Endothelial cell of umbilical vein (primary cell): Measurements from ENCODE around the gene TMEM18. TPM values are rescaled to one million over a fixed set of nuclear protein-coding genes. Genes with fewer than 3 reads are reported as not detected.

Experiments
- BruUV-seq: library from RNA; stranded (reverse); fragments of 400-500 nt; replicated peaks from 2 replicates; lab custom pipeline; 2021; lab: Mats Ljungman, UMichigan
- CTCF ChIA-PET: fragments of 300-600, 350-600 bp; sonication (Branson Sonifier 250); formaldehyde crosslinking; loops from one replicate; lab custom pipeline; 2021; ENCODE audit warnings: antibody characterized with exemption, inconsistent platforms; lab: Charles Lee
- POLR2A ChIA-PET: fragments of 300-600, 350-600 bp; sonication (Branson Sonifier 250); formaldehyde crosslinking; loops from one replicate; lab custom pipeline; 2021; ENCODE audit warnings: antibody characterized with exemption, inconsistent platforms; lab: Charles Lee
- DNase-seq: peaks from one replicate; pipeline ENCODE4 v3.0.0-alpha.2; 2011; ENCODE audit warnings: low read depth, low spot score
- FAIRE-seq: peaks from 2 replicates; lab custom pipeline; 2011; peaks lifted over from hg19 to GRCh38; lab: Jason Lieb, UNC
- H2AFZ ChIP-seq: 2 replicates; pipeline ENCODE4 v1.6.0; 2012; ENCODE audit warnings: low read depth, low read length, control low read depth, inconsistent platforms
- H3K27ac ChIP-seq: 2 replicates; pipeline ENCODE4 v1.5.1; 2011; ENCODE audit warnings: low read depth, mild to moderate bottlenecking, control low read depth, low read length, moderate library complexity; ENCODE audit not compliant: insufficient read depth
- H3K27me3 ChIP-seq, 2 experiments: 2 replicates each; pipeline versions ENCODE4 v1.6.0 to v1.6.1; 2011; ENCODE audit warnings: low read length in 2 of 2, mixed read lengths in 1 of 2; ENCODE audit not compliant: control insufficient read depth in 2 of 2, insufficient read depth in 2 of 2
- H3K36me3 ChIP-seq, 2 experiments: 2 replicates in 1 of 2; 3 replicates in 1 of 2; pipeline ENCODE4 v1.5.1; 2011; ENCODE audit warnings: low read length in 2 of 2, mild to moderate bottlenecking in 1 of 2, moderate library complexity in 1 of 2; ENCODE audit not compliant: control insufficient read depth in 2 of 2, insufficient read depth in 2 of 2; ENCODE audit errors: extremely low read depth in 1 of 2
- H3K4me1 ChIP-seq: 3 replicates; pipeline ENCODE4 v1.5.1; 2011; ENCODE audit warnings: mild to moderate bottlenecking, low read length; ENCODE audit not compliant: control insufficient read depth, insufficient read depth; ENCODE audit errors: extremely low read depth
- H3K4me2 ChIP-seq: 2 replicates; pipeline ENCODE4 v1.6.1; 2011; ENCODE audit warnings: low read length, control low read depth, mixed read lengths; ENCODE audit not compliant: insufficient read depth
- H3K4me3 ChIP-seq, 3 experiments: fragments of 200-600 bp in 1 of 3; sonication (generic), shearing (Covaris generic) in 1 of 3; replicated peaks in 1 of 3; 2 replicates each; pipeline ENCODE4 v1.5.1; 2011 to 2016; ENCODE audit warnings: control low read depth in 3 of 3, low read length in 3 of 3, mild to moderate bottlenecking in 2 of 3, inconsistent platforms in 1 of 3, low read depth in 1 of 3, moderate library complexity in 1 of 3; ENCODE audit not compliant: insufficient read depth in 1 of 3
- H3K79me2 ChIP-seq: 2 replicates; pipeline ENCODE4 v1.6.0; 2012; ENCODE audit warnings: low read length, inconsistent platforms; ENCODE audit not compliant: control insufficient read depth, insufficient read depth
- H3K9ac ChIP-seq: replicated peaks from 2 replicates; pipeline ENCODE3; 2011; ENCODE audit warnings: low read length, control low read depth; ENCODE audit not compliant: insufficient read depth; ENCODE audit errors: extremely low read depth
- H3K9me1 ChIP-seq: replicated peaks from 3 replicates; pipeline ENCODE4 v1.6.0; 2011; ENCODE audit warnings: mild to moderate bottlenecking, low read length; ENCODE audit not compliant: control insufficient read depth, insufficient read depth; ENCODE audit errors: extremely low read depth
- H3K9me3 ChIP-seq: replicated peaks from 2 replicates; pipeline ENCODE4 v1.5.1; 2012; ENCODE audit warnings: low read length, inconsistent platforms; ENCODE audit not compliant: control insufficient read depth, insufficient read depth
- H4K20me1 ChIP-seq: replicated peaks from 2 replicates; pipeline ENCODE3; 2011; ENCODE audit warnings: mild to moderate bottlenecking, low read length; ENCODE audit not compliant: control insufficient read depth, insufficient read depth; ENCODE audit errors: extremely low read depth
- CTCF ChIP-seq, 2 donors: IDR thresholded peaks; 1 replicate in 1 of 2; 2 replicates in 1 of 2; pipeline ENCODE4 v1.5.1; 2011; ENCODE audit warnings: low read length in 2 of 2, mild to moderate bottlenecking in 2 of 2, moderate library complexity in 2 of 2, control low read depth in 1 of 2, inconsistent platforms in 1 of 2, low read depth in 1 of 2; ENCODE audit not compliant: insufficient read depth in 1 of 2; ENCODE audit errors: extremely low read depth in 1 of 2
- EZH2 ChIP-seq: IDR thresholded peaks from 2 replicates; pipeline ENCODE4 v1.6.1; 2012; ENCODE audit warnings: borderline replicate concordance, low read depth, mild to moderate bottlenecking, moderate library complexity, low read length, inconsistent platforms; ENCODE audit not compliant: severe bottlenecking
- FOS ChIP-seq: IDR thresholded peaks from 2 replicates; pipeline ENCODE4 v1.6.1; 2011; ENCODE audit warnings: mild to moderate bottlenecking, low read length, moderate library complexity, borderline replicate concordance; ENCODE audit not compliant: insufficient read depth
- GATA2 ChIP-seq: IDR thresholded peaks from 2 replicates; pipeline ENCODE4 v1.7.0; 2011; ENCODE audit warnings: low read depth, mild to moderate bottlenecking, moderate library complexity, mixed read lengths, low read length; ENCODE audit not compliant: insufficient read length, insufficient read depth
- JUN ChIP-seq: IDR thresholded peaks from 2 replicates; pipeline ENCODE4 v1.6.1; 2011; ENCODE audit warnings: borderline replicate concordance, low read depth; ENCODE audit not compliant: insufficient read length, insufficient read depth
- MAX ChIP-seq: IDR thresholded peaks from 2 replicates; pipeline ENCODE4 v1.6.1; 2011; ENCODE audit not compliant: insufficient read depth, insufficient read length
- MYC ChIP-seq: IDR thresholded peaks from one replicate; pipeline ENCODE4 v1.6.1; 2011; ENCODE audit warnings: mild to moderate bottlenecking, low read depth, low read length
- POLR2A ChIP-seq: IDR thresholded peaks from 2 replicates; pipeline ENCODE4 v1.6.1; 2012; ENCODE audit warnings: low read depth, mild to moderate bottlenecking, control low read depth, low read length
- POLR2AphosphoS5 ChIP-seq: IDR thresholded peaks from 2 replicates; pipeline ENCODE4 v1.6.1; 2012; ENCODE audit warnings: low read depth, mild to moderate bottlenecking, control low read depth, low read length, moderate library complexity; ENCODE audit not compliant: insufficient read depth
- dilution Hi-C: fragments of 300-500 bp; cut with MboI; formaldehyde crosslinking; loops from one replicate; pipeline ENCODE4 v1.15.0; 2019; ENCODE audit warnings: low sequenced_read_pairs; ENCODE audit not compliant: extremely low pct_ligation_motif_present
- intact Hi-C: fragments of 100-400 bp; cut with micrococcal nuclease; formaldehyde crosslinking; loops from one replicate; pipeline ENCODE4 v1.10.0; 2022
- polyA plus RNA-seq, 4 experiments: library from polyadenylated mRNA; depleted of rRNA in 3 of 4; stranded (reverse) in 3 of 4; unstranded in 1 of 4; fragments of >200 nt; gene quantifications; 2 replicates each; pipeline versions ENCODE4 v1.2.1 to v1.2.3, GENCODE V29; 2011 to 2012; ENCODE audit warnings: missing spikeins in 1 of 4
- total RNA-seq: library from RNA; stranded (reverse); gene quantifications from 2 replicates; pipeline ENCODE4 v1.2.3, GENCODE V29; 2021

Gene TMEM18
- total and polyA plus RNA-seq, 2 donors (not counting 3 experiments of a cell fraction or from before 2014, with no cell fraction given): 19.1 to 23.1 TPM

GRCh38 chr2:620471-621302, 56.5 kb downstream of the TMEM18 start:
- Histone ChIP-seq H3K27ac (no peak overlapping the region), H2AFZ (no peak overlapping the region), H3K4me3 (no peak overlapping the region), H3K9me3 (no peaks in the 10 kb centered on the region), H3K27me3 (no peaks in the 10 kb centered on the region), H3K36me3 (no peaks in the 10 kb centered on the region), H3K4me2 (no peak overlapping the region), H4K20me1 (no peaks in the 10 kb centered on the region), H3K4me1 (no peaks in the 10 kb centered on the region), H3K79me2 (no peaks in the 10 kb centered on the region), H3K9me1 (no peaks in the 10 kb centered on the region), H3K9ac (no peak overlapping the region)
- POLR2A ChIA-PET: no interaction called here
- dilution Hi-C loops: no loop called here
- FAIRE-seq (no peak), DNase-seq (no peak)
- CTCF ChIA-PET: no interaction called here
- no TSS peak for BruUV-seq
- intact Hi-C loops: no loop called here
- TF ChIP-seq POLR2AphosphoS5 (no peak), JUN (no peak), EZH2 (no peak), MAX (no peak), GATA2 (no peak), POLR2A (no peak), MYC (no peak), FOS (no peak), CTCF (IDR thresholded peaks at IDR 0.05; ENCODE audit: extremely low read depth in 1 of 2, insufficient read depth in 1 of 2, low read depth in 1 of 2, low read length in 2 of 2) (no peak)
